DOHH2 (cell line): ENCODE data around the gene HOXC9.

ENCODE experiments used
- H3F3A ChIP-seq: fragments of 200-600 bp; sonication (generic), shearing (Covaris generic); 2 replicates; pipeline ENCODE4 v1.6.0; 2016; ENCODE audit warnings: antibody characterized with exemption, mild to moderate bottlenecking; ENCODE audit not compliant: control insufficient read depth, insufficient read depth
- H3K27ac ChIP-seq: fragments of 200-600 bp; sonication (generic); 2 replicates; pipeline ENCODE4 v1.5.1; 2014; ENCODE audit warnings: low read depth, mild to moderate bottlenecking, low read length, moderate library complexity
- H3K27me3 ChIP-seq: fragments of 200-600 bp; sonication (generic); 2 replicates; pipeline ENCODE4 v1.6.1; 2014; ENCODE audit warnings: mild to moderate bottlenecking, low read length, mixed read lengths; ENCODE audit not compliant: control insufficient read depth
- H3K36me3 ChIP-seq: fragments of 200-600 bp; sonication (generic); 2 replicates; pipeline ENCODE4 v1.6.1; 2014; ENCODE audit warnings: mild to moderate bottlenecking, low read length, moderate library complexity, mixed read lengths; ENCODE audit not compliant: control insufficient read depth
- H3K4me1 ChIP-seq: fragments of 200-600 bp; sonication (generic); 2 replicates; pipeline ENCODE4 v1.6.1; 2014; ENCODE audit warnings: mild to moderate bottlenecking, low read length, mixed read lengths; ENCODE audit not compliant: control insufficient read depth
- H3K4me2 ChIP-seq: fragments of 200-600 bp; sonication (generic); 2 replicates; pipeline ENCODE4 v1.6.0; 2014; ENCODE audit warnings: mild to moderate bottlenecking, low read length, moderate library complexity
- H3K4me3 ChIP-seq: fragments of 200-600 bp; sonication (generic); 2 replicates; pipeline ENCODE4 v1.5.1; 2014; ENCODE audit warnings: mild to moderate bottlenecking, low read length, mixed read lengths
- H3K79me2 ChIP-seq: fragments of 200-600 bp; sonication (generic); 2 replicates; pipeline ENCODE4 v1.6.1; 2014; ENCODE audit warnings: mild to moderate bottlenecking, low read length, mixed read lengths; ENCODE audit not compliant: control insufficient read depth
- H3K9me2 ChIP-seq: fragments of 200-600 bp; sonication (generic); replicated peaks from 2 replicates; pipeline ENCODE4 v1.6.1; 2014; ENCODE audit warnings: mild to moderate bottlenecking, low read length, mixed read lengths; ENCODE audit not compliant: control insufficient read depth
- H3K9me3 ChIP-seq: fragments of 200-600 bp; sonication (generic); 2 replicates; pipeline ENCODE4 v1.6.1; 2014; ENCODE audit warnings: antibody characterized with exemption, low read length, mixed read lengths; ENCODE audit not compliant: control insufficient read depth, insufficient read depth
- H4K20me1 ChIP-seq: fragments of 200-600 bp; sonication (generic); 2 replicates; pipeline ENCODE4 v1.6.0; 2014; ENCODE audit warnings: low read depth, mild to moderate bottlenecking, antibody characterized with exemption, low read length, moderate library complexity; ENCODE audit not compliant: control insufficient read depth, insufficient read depth
- CTCF ChIP-seq: fragments of 200-600 bp; sonication (generic); IDR thresholded peaks from one replicate; pipeline ENCODE4 v1.5.1; 2014; ENCODE audit warnings: antibody characterized with exemption, mild to moderate bottlenecking, low read depth, low read length; ENCODE audit not compliant: poor library complexity, severe bottlenecking
- EZH2phosphoT487 ChIP-seq: fragments of 200-600 bp; sonication (generic); IDR thresholded peaks from 2 replicates; pipeline ENCODE4 v1.6.1; 2017; ENCODE audit warnings: borderline replicate concordance, mild to moderate bottlenecking, antibody characterized with exemption, low read length, moderate library complexity, mixed read lengths

HOXC9 gene

GRCh38 chr12:53961025-53961761, 38.8 kb upstream of the HOXC9 start:
- H3K27me3 ChIP-seq, result peaks cover 65% of the 10 kb centered on the region
- no peaks in the 10 kb centered on the region for H3K9me3 ChIP-seq
- no peak overlapping the region for H3K4me2 ChIP-seq
- H3K9me2 ChIP-seq, result no peaks in the 10 kb centered on the region
- TF ChIP-seq EZH2phosphoT487 (no peak), CTCF (no peak)
- H3K27ac ChIP-seq, result no peak overlapping the region
- no peak overlapping the region for H3K4me3 ChIP-seq
- H3F3A ChIP-seq, result no peaks in the 10 kb centered on the region
- no peaks in the 10 kb centered on the region for H3K36me3 ChIP-seq
- peaks cover 7% of the 10 kb centered on the region for H3K4me1 ChIP-seq
- no peaks in the 10 kb centered on the region for H4K20me1 ChIP-seq
- no peaks in the 10 kb centered on the region for H3K79me2 ChIP-seq

- no peaks in the 10 kb centered on the region for H3K9me2 ChIP-seq
- no peak overlapping the region for H3K4me2 ChIP-seq
- H3K79me2 ChIP-seq, result no peaks in the 10 kb centered on the region
- no peaks in the 10 kb centered on the region for H3K36me3 ChIP-seq
- H3K27ac ChIP-seq, result no peak overlapping the region
- no peaks in the 10 kb centered on the region for H3F3A ChIP-seq
- peaks cover 65% of the 10 kb centered on the region for H3K27me3 ChIP-seq
- H3K4me3 ChIP-seq, result no peak overlapping the region
- H3K9me3 ChIP-seq, result no peaks in the 10 kb centered on the region
- H4K20me1 ChIP-seq, result no peaks in the 10 kb centered on the region
- peaks cover 7% of the 10 kb centered on the region for H3K4me1 ChIP-seq
- TF ChIP-seq CTCF, result no peak
- TF ChIP-seq EZH2phosphoT487, result no peak
Observed at GRCh38 chr12:53963005-53963404, 37.0 kb upstream of the HOXC9 start.

- no peaks in the 10 kb centered on the region for H3K9me2 ChIP-seq
- H3K27ac ChIP-seq, result no peak overlapping the region
- no peaks in the 10 kb centered on the region for H3F3A ChIP-seq
- peaks cover 7% of the 10 kb centered on the region for H3K4me1 ChIP-seq
- TF ChIP-seq CTCF (no peak), EZH2phosphoT487 (no peak)
- H3K9me3 ChIP-seq, result no peaks in the 10 kb centered on the region
- H3K27me3 ChIP-seq, result peaks cover 66% of the 10 kb centered on the region
- H3K4me2 ChIP-seq, result no peak overlapping the region
- no peaks in the 10 kb centered on the region for H4K20me1 ChIP-seq
- no peak overlapping the region for H3K4me3 ChIP-seq
- no peaks in the 10 kb centered on the region for H3K79me2 ChIP-seq
- H3K36me3 ChIP-seq, result no peaks in the 10 kb centered on the region
Observed at GRCh38 chr12:53963434-53964314, 36.3 kb upstream of the HOXC9 start.
